ENCODE measurements around the gene UAP1L1. TPM values are rescaled to one million over a fixed set of nuclear protein-coding genes. Genes with fewer than 3 reads are reported as not detected.

Gene UAP1L1
- total RNA-seq, 4 donors from 2014 or later, result 6.6 to 13.7 (median 7.9) TPM

GRCh38 chr9:137053944-137054931 lies 23.1 kb upstream of the UAP1L1 start, which contains the start of gene ENTPD2:
TSS of gene ENTPD2 (minus strand) at chr9:137054061. CDS start at chr9:137053997, 64 bp downstream.
- no peak for DNase-seq (ENCODE audit: low spot score in 2 of 2)
- TF ChIP-seq, protein P1, sequence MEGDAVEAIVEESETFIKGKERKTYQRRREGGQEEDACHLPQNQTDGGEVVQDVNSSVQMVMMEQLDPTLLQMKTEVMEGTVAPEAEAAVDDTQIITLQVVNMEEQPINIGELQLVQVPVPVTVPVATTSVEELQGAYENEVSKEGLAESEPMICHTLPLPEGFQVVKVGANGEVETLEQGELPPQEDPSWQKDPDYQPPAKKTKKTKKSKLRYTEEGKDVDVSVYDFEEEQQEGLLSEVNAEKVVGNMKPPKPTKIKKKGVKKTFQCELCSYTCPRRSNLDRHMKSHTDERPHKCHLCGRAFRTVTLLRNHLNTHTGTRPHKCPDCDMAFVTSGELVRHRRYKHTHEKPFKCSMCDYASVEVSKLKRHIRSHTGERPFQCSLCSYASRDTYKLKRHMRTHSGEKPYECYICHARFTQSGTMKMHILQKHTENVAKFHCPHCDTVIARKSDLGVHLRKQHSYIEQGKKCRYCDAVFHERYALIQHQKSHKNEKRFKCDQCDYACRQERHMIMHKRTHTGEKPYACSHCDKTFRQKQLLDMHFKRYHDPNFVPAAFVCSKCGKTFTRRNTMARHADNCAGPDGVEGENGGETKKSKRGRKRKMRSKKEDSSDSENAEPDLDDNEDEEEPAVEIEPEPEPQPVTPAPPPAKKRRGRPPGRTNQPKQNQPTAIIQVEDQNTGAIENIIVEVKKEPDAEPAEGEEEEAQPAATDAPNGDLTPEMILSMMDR (IDR thresholded peaks at IDR 0.05), result no peak
- TF ChIP-seq POLR2A (IDR thresholded peaks at IDR 0.05), result no peak
- WGBS, 2 donors, result 40 to 41% methylated on average over 28 to 33 of the region's 90 CpGs

GRCh38 chr9:137054932-137055384 lies 22.4 kb upstream of the UAP1L1 start:
- TF ChIP-seq POLR2A (IDR thresholded peaks at IDR 0.05), result no peak
- TF ChIP-seq, protein P1 (IDR thresholded peaks at IDR 0.05), result no peak
- no peak overlapping the region for H3K4me3 ChIP-seq (ENCODE audit: low read depth, poor library complexity, severe bottlenecking)
- WGBS, 2 donors, result 76 to 81% methylated on average over 12 of the region's 17 CpGs
- intact Hi-C loops (cut with DNase I; ENCODE audit: low total_unique reads), result no loop called here
- DNase-seq (ENCODE audit: low spot score in 2 of 2), result no peak

More at GRCh38 chr9:137053944-137054931, 23.1 kb upstream of the UAP1L1 start, which contains the start of gene ENTPD2:
- peak within 1 kb of the TSS; percentile 35 for H3K4me3 ChIP-seq (ENCODE audit: low read depth, poor library complexity, severe bottlenecking)
- intact Hi-C loops (cut with DNase I; ENCODE audit: low total_unique reads), result no loop called here

GRCh38 chr9:137055385-137056364 lies 21.6 kb upstream of the UAP1L1 start:
- peak; percentile 64 to 94 for DNase-seq (ENCODE audit: low spot score in 2 of 2)
- TF ChIP-seq, protein P1 (IDR thresholded peaks at IDR 0.05), result no peak
- no peak for TF ChIP-seq POLR2A (IDR thresholded peaks at IDR 0.05)
- H3K4me3 ChIP-seq (ENCODE audit: low read depth, poor library complexity, severe bottlenecking), result no peak overlapping the region

GRCh38 chr9:137056739-137057415 lies 20.4 kb upstream of the UAP1L1 start:
- TF ChIP-seq, protein P1 (IDR thresholded peaks at IDR 0.05), result no peak
- TF ChIP-seq POLR2A (IDR thresholded peaks at IDR 0.05), result no peak
- H3K4me3 ChIP-seq (ENCODE audit: low read depth, poor library complexity, severe bottlenecking), result no peak overlapping the region

More at GRCh38 chr9:137055385-137056364, 21.6 kb upstream of the UAP1L1 start:
- intact Hi-C loops (cut with DNase I; ENCODE audit: low total_unique reads), result no loop called here
- WGBS, 2 donors, result 28 to 30% methylated on average over 23 to 26 of the region's 28 CpGs

DNA sequence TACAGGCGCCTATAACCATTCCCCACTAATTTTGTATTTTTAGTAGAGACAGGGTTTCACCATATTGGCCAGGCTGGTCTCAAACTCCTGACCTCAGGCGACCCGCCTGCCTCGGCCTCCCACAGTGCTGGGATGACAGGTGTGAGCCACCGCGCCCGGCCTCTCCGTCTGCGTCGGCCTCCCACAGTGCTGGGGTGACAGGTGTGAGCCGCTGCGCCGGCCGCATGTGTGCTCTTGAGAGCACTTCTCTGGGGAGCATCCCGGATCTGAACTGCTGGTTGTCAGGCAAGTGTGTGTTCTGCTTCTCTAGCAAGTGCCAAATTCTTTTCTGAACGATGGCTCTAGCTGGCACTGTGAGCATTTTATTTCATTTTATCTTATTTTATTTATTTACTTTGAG lies 19.8 kb upstream of the UAP1L1 start:
- WGBS, 2 donors, result 68% methylated on average over 16 of the region's 16 CpGs
- TF ChIP-seq, protein P1 (IDR thresholded peaks at IDR 0.05), result no peak
- TF ChIP-seq POLR2A (IDR thresholded peaks at IDR 0.05), result no peak
- no peak for DNase-seq (ENCODE audit: low spot score in 2 of 2)
- H3K4me3 ChIP-seq (ENCODE audit: low read depth, poor library complexity, severe bottlenecking), result no peak overlapping the region
- intact Hi-C loops (cut with DNase I; ENCODE audit: low total_unique reads), result no loop called here

More at GRCh38 chr9:137056739-137057415, 20.4 kb upstream of the UAP1L1 start:
- no peak for DNase-seq (ENCODE audit: low spot score in 2 of 2)
- intact Hi-C loops (cut with DNase I; ENCODE audit: low total_unique reads), result no loop called here
- WGBS, 2 donors, result 74 to 80% methylated on average over 17 of the region's 17 CpGs
